GM12801 (cell line): ENCODE results near the gene ROM1.

Experiments
- CTCF ChIP-seq: IDR thresholded peaks from one replicate; pipeline ENCODE4 v1.5.1; 2011; ENCODE audit warnings: control low read depth; ENCODE audit not compliant: insufficient read length; ENCODE audit errors: extremely low read depth

ROM1 gene

DNA sequence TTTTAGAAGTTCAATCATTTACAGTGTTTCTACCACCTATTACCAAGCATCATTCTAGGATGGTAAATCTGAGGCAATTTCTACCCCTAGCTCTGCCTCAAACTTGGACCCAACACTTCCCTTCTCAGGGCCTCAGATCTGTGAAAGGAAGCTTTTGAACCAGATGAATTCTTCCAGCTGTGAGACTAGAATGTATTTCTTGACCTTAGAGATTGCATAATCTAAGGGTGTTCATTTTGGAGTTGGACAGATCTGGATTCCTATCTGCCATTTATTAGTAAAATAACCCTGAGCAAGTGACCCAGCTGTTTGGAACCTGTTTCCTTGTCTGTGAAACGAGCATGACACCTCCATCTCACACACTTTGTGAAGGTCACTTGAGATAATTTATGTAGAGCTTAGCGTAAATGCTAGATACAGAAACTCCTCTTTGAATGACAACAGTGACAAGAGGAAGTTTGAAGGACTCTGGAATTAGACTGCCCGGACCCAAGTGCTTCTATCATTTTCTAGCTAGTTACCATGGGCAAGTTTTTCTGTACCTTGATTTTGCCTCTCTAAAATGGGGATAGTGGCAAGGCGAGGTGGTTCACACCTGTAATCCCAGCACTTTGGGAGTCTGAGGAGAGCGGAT is 43.9 kb downstream of the ROM1 start:
- no peak for TF ChIP-seq CTCF

- no peak for TF ChIP-seq CTCF
Measured at GRCh38 chr11:62664405-62665074, 51.5 kb downstream of the ROM1 start.
